Trophoblast cell (in vitro differentiated cells and primary cell): ENCODE data around the gene ATG16L1.
A peak's percentile ranks its signal among the peaks of the same experiment; 100 is the strongest.

Source experiments
- DNase-seq, 2 donors: peaks; one replicate each; pipeline ENCODE4 v3.0.0-alpha.2; 2016
- H2AFZ ChIP-seq: 2 replicates; pipeline ENCODE4 v1.6.1; 2013; ENCODE audit warnings: low read length, moderate library complexity, mild to moderate bottlenecking; ENCODE audit not compliant: insufficient read depth, poor library complexity
- H2AK5ac ChIP-seq: 2 replicates; pipeline ENCODE4 v1.6.1; 2013; ENCODE audit warnings: mild to moderate bottlenecking, low read length
- H2BK120ac ChIP-seq: 2 replicates; pipeline ENCODE4 v1.6.1; 2013; ENCODE audit warnings: low read length, mild to moderate bottlenecking, moderate library complexity; ENCODE audit not compliant: insufficient read depth, poor library complexity
- H2BK12ac ChIP-seq: 2 replicates; pipeline ENCODE4 v1.6.1; 2013; ENCODE audit warnings: mild to moderate bottlenecking, low read length, moderate library complexity
- H2BK5ac ChIP-seq: 2 replicates; pipeline ENCODE4 v1.6.1; 2013; ENCODE audit warnings: low read length, low read depth, moderate library complexity, mild to moderate bottlenecking; ENCODE audit not compliant: poor library complexity
- H3K14ac ChIP-seq: 2 replicates; pipeline ENCODE4 v1.6.1; 2013; ENCODE audit warnings: mild to moderate bottlenecking, low read length
- H3K18ac ChIP-seq: 2 replicates; pipeline ENCODE4 v1.6.1; 2013; ENCODE audit warnings: mild to moderate bottlenecking, low read length
- H3K23ac ChIP-seq: 2 replicates; pipeline ENCODE4 v1.6.1; 2013; ENCODE audit warnings: low read length
- H3K27ac ChIP-seq: 2 replicates; pipeline ENCODE4 v1.5.1; 2013; ENCODE audit warnings: low read depth, mild to moderate bottlenecking, inconsistent platforms, low read length, moderate library complexity
- H3K27me3 ChIP-seq: 2 replicates; pipeline ENCODE4 v1.6.1; 2013; ENCODE audit warnings: inconsistent platforms, mild to moderate bottlenecking, low read length, moderate library complexity; ENCODE audit not compliant: insufficient read depth
- H3K36me3 ChIP-seq, 2 experiments: 1 replicate in 1 of 2; 2 replicates in 1 of 2; pipeline ENCODE4 v1.6.1; 2013; ENCODE audit warnings: low read length in 2 of 2, mild to moderate bottlenecking in 2 of 2, moderate library complexity in 1 of 2; ENCODE audit not compliant: insufficient read depth in 2 of 2, control insufficient read depth in 1 of 2
- H3K4ac ChIP-seq: 2 replicates; pipeline ENCODE4 v1.6.1; 2013; ENCODE audit warnings: low read depth, mild to moderate bottlenecking, low read length, moderate library complexity
- H3K4me1 ChIP-seq, 2 experiments: 1 replicate in 1 of 2; 2 replicates in 1 of 2; pipeline ENCODE4 v1.6.1; 2013; ENCODE audit warnings: low read length in 2 of 2, mild to moderate bottlenecking in 2 of 2, moderate library complexity in 1 of 2; ENCODE audit not compliant: insufficient read depth in 2 of 2, control insufficient read depth in 1 of 2
- H3K4me2 ChIP-seq: 2 replicates; pipeline ENCODE4 v1.6.1; 2013; ENCODE audit warnings: inconsistent platforms, mild to moderate bottlenecking, low read length, moderate library complexity
- H3K4me3 ChIP-seq: 2 replicates; pipeline ENCODE4 v1.5.1; 2013; ENCODE audit warnings: mild to moderate bottlenecking, low read depth, low read length, inconsistent platforms
- H3K79me1 ChIP-seq: one replicate; pipeline ENCODE4 v1.6.1; 2013; ENCODE audit warnings: low read length
- H3K79me2 ChIP-seq: 2 replicates; pipeline ENCODE4 v1.6.1; 2013; ENCODE audit warnings: low read length, mild to moderate bottlenecking; ENCODE audit not compliant: control insufficient read depth, insufficient read depth, poor library complexity
- H3K9ac ChIP-seq: 2 replicates; pipeline ENCODE4 v1.6.1; 2013; ENCODE audit warnings: mild to moderate bottlenecking, low read length
- H3K9me3 ChIP-seq: 2 replicates; pipeline ENCODE4 v1.6.1; 2013; ENCODE audit warnings: low read depth, mild to moderate bottlenecking, control low read depth, inconsistent platforms, low read length; ENCODE audit not compliant: insufficient read depth
- H4K12ac ChIP-seq: 2 replicates; pipeline ENCODE4 v1.6.1; 2013; ENCODE audit warnings: low read depth, mild to moderate bottlenecking, low read length, moderate library complexity
- H4K8ac ChIP-seq: 2 replicates; pipeline ENCODE4 v1.6.1; 2013; ENCODE audit warnings: low read depth, mild to moderate bottlenecking, low read length, moderate library complexity
- H4K91ac ChIP-seq: one replicate; pipeline ENCODE4 v1.6.1; 2013; ENCODE audit warnings: low read depth, mild to moderate bottlenecking, low read length, moderate library complexity
- WGBS: extraction: QIAGEN DNeasy Blood & Tissue Kit; methylation state at CpG from one replicate; pipeline ENCODE4 v1.1.7; 2013; ENCODE audit warnings: missing lambda C conversion rate; ENCODE audit not compliant: insufficient read length, insufficient coverage; ENCODE audit errors: extremely low coverage; 5-methylcytosine and 5-hydroxymethylcytosine counted together

ATG16L1 gene

GRCh38 chr2:233228376-233228775, 23.1 kb upstream of the ATG16L1 start:
- H4K91ac ChIP-seq = no peak overlapping the region
- H4K8ac ChIP-seq = no peak overlapping the region
- no peak overlapping the region for H2AK5ac ChIP-seq
- H3K79me1 ChIP-seq = no peaks in the 10 kb centered on the region
- no peak overlapping the region for H3K18ac ChIP-seq
- peaks cover 2% of the 10 kb centered on the region for H3K9me3 ChIP-seq
- no peaks in the 10 kb centered on the region for H3K36me3 ChIP-seq
- H2BK12ac ChIP-seq = no peak overlapping the region
- no peak overlapping the region for H2BK120ac ChIP-seq
- no peak overlapping the region for H3K23ac ChIP-seq
- H4K12ac ChIP-seq = no peak overlapping the region
- no peak overlapping the region for H2BK5ac ChIP-seq
- H3K4me3 ChIP-seq = no peak overlapping the region
- H3K4me1 ChIP-seq = no peaks in the 10 kb centered on the region
- no peak overlapping the region for H3K9ac ChIP-seq
- WGBS = no CpG with 5 or more reads among the region's 3 CpGs
- DNase-seq = no peak
- no peak overlapping the region for H3K4ac ChIP-seq
- H3K4me2 ChIP-seq = no peak overlapping the region
- H3K27me3 ChIP-seq = no peaks in the 10 kb centered on the region
- H3K27ac ChIP-seq = no peak overlapping the region
- H3K14ac ChIP-seq = no peak overlapping the region
- no peak overlapping the region for H2AFZ ChIP-seq
- no peaks in the 10 kb centered on the region for H3K79me2 ChIP-seq

- H3K27me3 ChIP-seq = no peaks in the 10 kb centered on the region
- no peak overlapping the region for H3K4me3 ChIP-seq
- no peak overlapping the region for H3K27ac ChIP-seq
- H3K9me3 ChIP-seq = no peaks in the 10 kb centered on the region
- H2AFZ ChIP-seq = no peak overlapping the region
- no peak overlapping the region for H2BK12ac ChIP-seq
- no CpG with 5 or more reads among the region's 4 CpGs for WGBS
- no peak for DNase-seq
- H4K91ac ChIP-seq = no peak overlapping the region
- no peak overlapping the region for H4K8ac ChIP-seq
- H3K14ac ChIP-seq = no peak overlapping the region
- no peak overlapping the region for H3K18ac ChIP-seq
- H2BK120ac ChIP-seq = no peak overlapping the region
- no peaks in the 10 kb centered on the region for H3K79me1 ChIP-seq
- no peak overlapping the region for H3K23ac ChIP-seq
- H3K4me2 ChIP-seq = no peak overlapping the region
- H4K12ac ChIP-seq = no peak overlapping the region
- no peak overlapping the region for H3K4ac ChIP-seq
- no peak overlapping the region for H3K9ac ChIP-seq
- H3K36me3 ChIP-seq = no peaks in the 10 kb centered on the region
- no peaks in the 10 kb centered on the region for H3K79me2 ChIP-seq
- no peak overlapping the region for H2BK5ac ChIP-seq
- no peaks in the 10 kb centered on the region for H3K4me1 ChIP-seq
- no peak overlapping the region for H2AK5ac ChIP-seq
Observed at GRCh38 chr2:233233618-233234230, 17.7 kb upstream of the ATG16L1 start.

- Histone ChIP-seq H2BK120ac (no peak overlapping the region), H4K12ac (no peak overlapping the region), H3K79me2 (no peaks in the 10 kb centered on the region), H2AFZ (no peak overlapping the region), H3K4me1 (no peaks in the 10 kb centered on the region), H2BK5ac (no peak overlapping the region), H3K27ac (no peak overlapping the region), H4K91ac (no peak overlapping the region), H3K9ac (no peak overlapping the region), H3K9me3 (no peaks in the 10 kb centered on the region), H2BK12ac (no peak overlapping the region), H4K8ac (no peak overlapping the region), H3K23ac (no peak overlapping the region), H3K4me3 (no peak overlapping the region), H3K4ac (no peak overlapping the region), H3K79me1 (no peaks in the 10 kb centered on the region), H2AK5ac (no peak overlapping the region), H3K18ac (no peak overlapping the region), H3K27me3 (no peaks in the 10 kb centered on the region), H3K36me3 (no peaks in the 10 kb centered on the region), H3K14ac (no peak overlapping the region), H3K4me2 (no peak overlapping the region)
- DNase-seq = peak in 1 of 2 donors; percentile 38
- no CpG with 5 or more reads among the region's 2 CpGs for whole genome bisulfite sequencing
Observed at GRCh38 chr2:233234264-233234663, 17.2 kb upstream of the ATG16L1 start.

- H4K91ac ChIP-seq = no peak overlapping the region
- no peak overlapping the region for H4K12ac ChIP-seq
- no peak overlapping the region for H3K27ac ChIP-seq
- H2AK5ac ChIP-seq = no peak overlapping the region
- H3K27me3 ChIP-seq = no peaks in the 10 kb centered on the region
- no peak overlapping the region for H3K18ac ChIP-seq
- H4K8ac ChIP-seq = no peak overlapping the region
- H3K9ac ChIP-seq = no peak overlapping the region
- no peak overlapping the region for H2BK120ac ChIP-seq
- H3K9me3 ChIP-seq = no peaks in the 10 kb centered on the region
- no peak overlapping the region for H3K4ac ChIP-seq
- H3K4me1 ChIP-seq = no peaks in the 10 kb centered on the region
- no peaks in the 10 kb centered on the region for H3K79me2 ChIP-seq
- H3K36me3 ChIP-seq = no peaks in the 10 kb centered on the region
- no peaks in the 10 kb centered on the region for H3K79me1 ChIP-seq
- no peak overlapping the region for H3K4me3 ChIP-seq
- no peak overlapping the region for H2BK5ac ChIP-seq
- no peak overlapping the region for H3K14ac ChIP-seq
- no peak overlapping the region for H3K23ac ChIP-seq
- no peak overlapping the region for H3K4me2 ChIP-seq
- peak; percentile 73 to 96 for DNase-seq
- WGBS = no CpG with 5 or more reads among the region's 3 CpGs
- no peak overlapping the region for H2AFZ ChIP-seq
- H2BK12ac ChIP-seq = no peak overlapping the region
Observed at GRCh38 chr2:233234996-233235395, 16.5 kb upstream of the ATG16L1 start.
